Measurements from ENCODE around the gene ZNF823. TPM values are rescaled to one million over a fixed set of nuclear protein-coding genes. Genes with fewer than 3 reads are reported as not detected.

Gene ZNF823
- total and polyA plus RNA-seq, 4 donors, result 2.4 to 6.4 (median 3.1) TPM

- DNase-seq (ENCODE audit: low spot score), result no peak
- Histone ChIP-seq H3K4me3 (ENCODE audit: low read depth in 1 of 3, low read length in 3 of 3) (peak overlapping the region in 2 of 3 donors; percentile 22 to 34), H3K4me1 (ENCODE audit: control insufficient read depth in 4 of 4, insufficient read depth in 4 of 4, low read length in 3 of 4) (no peaks in the 10 kb centered on the region), H3K9ac (ENCODE audit: low read depth in 1 of 2, low read length in 2 of 2) (no peak overlapping the region), H3K27me3 (ENCODE audit: control insufficient read depth in 4 of 4, insufficient read depth in 4 of 4, low read length in 3 of 4) (no peaks in the 10 kb centered on the region), H3K9me3 (ENCODE audit: control insufficient read depth in 4 of 4, low read length in 3 of 4) (peaks cover 31 to 53% (median 40%) of the 10 kb centered on the region in 4 donors), H3K27ac (ENCODE audit: low read depth in 1 of 2, low read length in 2 of 2) (no peak overlapping the region), H3K36me3 (ENCODE audit: control insufficient read depth in 4 of 4, insufficient read depth in 3 of 4, low read depth in 1 of 4, low read length in 3 of 4) (peaks cover 0 to 9% (median 3%) of the 10 kb centered on the region in 4 donors)
- 77% methylated on average over 3 of the region's 3 CpGs for WGBS
- TF ChIP-seq REST (IDR thresholded peaks at IDR 0.05) (no peak), HNF4G (IDR thresholded peaks at IDR 0.05) (no peak), CTCF (IDR thresholded peaks at IDR 0.05; ENCODE audit: low read depth, low read length, missing input control) (no peak), GABPA (IDR thresholded peaks at IDR 0.05 in 1 of 2, conservative IDR thresholded peaks at IDR 0.05 in 1 of 2) (no peak), FOXA2 (IDR thresholded peaks at IDR 0.05) (no peak), SP1 (IDR thresholded peaks at IDR 0.05) (no peak), JUND (IDR thresholded peaks at IDR 0.05) (no peak), RXRA (IDR thresholded peaks at IDR 0.05) (no peak), HNF4A (conservative IDR thresholded peaks at IDR 0.05) (no peak), RAD21 (IDR thresholded peaks at IDR 0.05) (no peak), TAF1 (conservative IDR thresholded peaks at IDR 0.05) (no peak), MAX (IDR thresholded peaks at IDR 0.05) (no peak), NR2F2 (IDR thresholded peaks at IDR 0.05) (no peak), EGR1 (IDR thresholded peaks at IDR 0.05; ENCODE audit: low read depth in 2 of 2) (no peak), YY1 (IDR thresholded peaks at IDR 0.05) (no peak), FOXA1 (IDR thresholded peaks at IDR 0.05) (no peak)
- TF ChIP-seq, protein P1, sequence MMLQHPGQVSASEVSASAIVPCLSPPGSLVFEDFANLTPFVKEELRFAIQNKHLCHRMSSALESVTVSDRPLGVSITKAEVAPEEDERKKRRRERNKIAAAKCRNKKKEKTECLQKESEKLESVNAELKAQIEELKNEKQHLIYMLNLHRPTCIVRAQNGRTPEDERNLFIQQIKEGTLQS (IDR thresholded peaks at IDR 0.05), result no peak
- TF ChIP-seq, protein P2, sequence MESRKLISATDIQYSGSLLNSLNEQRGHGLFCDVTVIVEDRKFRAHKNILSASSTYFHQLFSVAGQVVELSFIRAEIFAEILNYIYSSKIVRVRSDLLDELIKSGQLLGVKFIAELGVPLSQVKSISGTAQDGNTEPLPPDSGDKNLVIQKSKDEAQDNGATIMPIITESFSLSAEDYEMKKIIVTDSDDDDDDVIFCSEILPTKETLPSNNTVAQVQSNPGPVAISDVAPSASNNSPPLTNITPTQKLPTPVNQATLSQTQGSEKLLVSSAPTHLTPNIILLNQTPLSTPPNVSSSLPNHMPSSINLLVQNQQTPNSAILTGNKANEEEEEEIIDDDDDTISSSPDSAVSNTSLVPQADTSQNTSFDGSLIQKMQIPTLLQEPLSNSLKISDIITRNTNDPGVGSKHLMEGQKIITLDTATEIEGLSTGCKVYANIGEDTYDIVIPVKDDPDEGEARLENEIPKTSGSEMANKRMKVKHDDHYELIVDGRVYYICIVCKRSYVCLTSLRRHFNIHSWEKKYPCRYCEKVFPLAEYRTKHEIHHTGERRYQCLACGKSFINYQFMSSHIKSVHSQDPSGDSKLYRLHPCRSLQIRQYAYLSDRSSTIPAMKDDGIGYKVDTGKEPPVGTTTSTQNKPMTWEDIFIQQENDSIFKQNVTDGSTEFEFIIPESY (IDR thresholded peaks at IDR 0.05), result no peak
Measured at GRCh38 chr19:11787536-11787935, 48.8 kb upstream of the ZNF823 start.
